A204.1 (cell line): ENCODE measurements around the gene GHRHR.

ENCODE experiments used
- FAIRE-seq: peaks from 2 replicates; lab custom pipeline; 2012; peaks lifted over from hg19 to GRCh38; lab: Jason Lieb, UNC

The GHRHR gene

DNA sequence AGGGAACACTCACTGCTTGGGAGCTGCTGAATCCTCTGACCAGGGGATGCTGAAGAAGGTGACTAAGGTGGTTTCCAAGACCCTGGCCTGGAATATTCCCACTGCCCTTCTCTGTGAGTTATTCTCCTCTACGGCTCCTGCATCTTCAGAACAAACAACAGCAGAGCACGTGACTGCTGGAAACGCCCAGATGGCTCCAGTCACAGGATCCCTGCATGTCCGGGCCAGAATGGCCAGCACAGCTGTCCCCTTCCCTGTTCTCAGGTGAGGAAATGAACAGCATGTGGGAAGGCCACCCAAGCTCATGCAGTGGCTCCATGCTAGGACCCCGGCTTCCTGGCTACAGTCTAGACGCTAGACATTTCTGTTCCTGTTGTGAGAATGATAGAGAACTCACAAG is 43.1 kb downstream of the GHRHR start:
- no peak for FAIRE-seq

DNA sequence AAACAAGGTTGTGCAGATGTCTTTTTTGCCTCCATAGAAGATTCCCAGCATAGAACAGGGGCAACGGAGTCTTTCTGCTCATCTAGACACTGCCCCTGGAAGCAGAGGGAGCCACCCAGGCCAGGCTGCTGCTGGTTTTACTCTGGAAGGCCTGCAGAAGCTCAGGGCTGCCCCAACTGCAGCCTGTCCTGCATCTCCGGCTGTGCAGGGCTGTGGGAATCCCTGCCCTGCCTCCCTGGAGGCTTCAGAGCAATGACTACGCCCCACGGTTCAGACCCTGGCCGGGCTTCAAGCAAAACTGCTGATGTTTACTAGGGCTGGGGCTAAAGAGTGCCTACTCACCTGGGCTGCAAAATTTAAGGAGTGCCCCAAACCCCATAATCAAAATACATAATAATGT is 43.9 kb downstream of the GHRHR start:
- no peak for FAIRE-seq

DNA sequence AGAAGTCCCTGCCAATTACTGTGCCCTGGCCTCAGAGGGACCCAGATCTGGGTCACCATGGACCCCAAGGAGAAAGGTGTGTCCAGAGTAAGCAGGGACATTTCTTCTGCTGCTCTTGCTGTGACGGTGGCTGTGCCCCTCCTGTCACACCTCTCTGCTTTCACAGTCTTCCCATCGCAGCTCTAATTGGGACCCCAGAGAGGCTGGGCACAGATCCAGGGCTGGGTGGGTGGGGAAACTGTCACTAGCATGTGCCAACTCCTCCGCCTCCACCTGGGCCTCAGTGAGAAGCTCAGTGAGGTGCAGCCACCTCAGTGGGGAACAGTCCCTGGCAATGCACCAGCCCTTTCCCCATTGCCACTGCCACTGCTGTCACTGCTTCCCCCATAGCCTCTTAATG is 51.1 kb downstream of the GHRHR start:
- no peak for FAIRE-seq

DNA sequence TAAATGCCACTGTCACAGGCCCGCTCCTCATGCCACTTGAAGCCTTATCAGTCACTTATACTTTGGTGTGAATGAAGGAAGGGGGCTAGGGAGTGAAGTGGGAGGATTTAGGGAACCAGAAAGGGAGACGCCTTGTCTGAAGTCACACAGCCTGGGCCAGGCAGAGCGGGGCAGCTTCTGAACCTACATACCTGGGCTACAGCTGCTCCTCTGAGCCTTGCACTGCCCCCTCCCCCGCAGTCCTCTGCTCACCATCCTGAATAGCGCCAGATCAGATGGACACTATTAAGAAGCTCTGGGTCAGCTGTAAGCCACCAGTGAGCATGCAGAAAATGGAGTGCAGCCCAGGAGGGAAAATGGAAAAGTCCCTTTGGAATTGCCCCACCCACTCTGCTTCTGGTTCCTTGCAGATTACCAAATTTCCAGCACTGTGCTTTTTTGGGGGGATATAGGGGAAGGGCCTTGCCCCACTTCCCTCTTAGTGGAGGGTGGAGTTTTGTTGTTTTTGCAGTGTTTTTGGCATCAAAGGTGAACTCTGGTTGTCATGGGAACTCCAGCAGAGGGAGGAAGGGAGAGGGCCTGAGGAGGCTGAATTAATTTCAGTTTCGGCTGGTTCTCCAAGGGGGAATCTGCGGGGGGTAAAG is 53.4 kb downstream of the GHRHR start:
- FAIRE-seq = no peak

DNA sequence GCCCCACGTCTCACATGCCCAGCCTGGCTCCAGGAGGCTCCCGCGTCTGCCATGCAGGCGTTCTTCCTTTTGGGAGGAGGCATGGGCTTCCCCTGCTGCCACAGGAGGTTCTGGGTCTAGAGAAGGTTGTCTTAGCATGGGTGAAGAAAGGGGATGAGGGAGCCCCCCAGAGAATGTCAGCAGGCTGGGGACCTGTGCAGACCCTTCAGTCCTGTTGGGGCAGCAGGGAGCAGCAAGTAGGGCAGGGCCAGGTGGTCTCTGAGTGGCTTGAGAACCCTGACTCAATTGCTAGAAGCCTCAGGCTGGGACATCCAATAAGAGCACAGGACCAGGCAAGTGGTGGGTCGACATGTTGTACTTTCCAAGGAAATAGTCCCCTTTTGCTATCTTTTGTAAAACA is 54.0 kb downstream of the GHRHR start:
- FAIRE-seq = no peak

DNA sequence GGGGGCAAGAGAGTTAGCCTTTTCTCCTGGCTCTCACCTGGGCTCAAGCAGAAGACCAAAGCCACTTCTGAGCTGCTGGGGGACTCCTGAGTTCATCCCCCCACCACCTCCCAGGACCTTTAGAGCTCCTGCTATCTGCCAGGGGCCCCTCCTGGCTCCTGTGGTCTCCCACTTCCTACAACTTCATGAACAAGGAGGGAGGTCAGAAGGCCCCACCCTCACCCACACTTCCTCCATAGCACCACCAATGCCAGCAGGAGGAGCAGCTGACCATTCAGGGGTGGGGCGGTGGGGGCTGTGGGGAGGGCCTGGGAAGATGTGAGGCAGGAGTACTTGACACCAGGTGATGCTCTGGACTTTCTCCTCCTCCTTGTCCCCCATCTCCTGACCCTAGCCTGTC is 55.8 kb downstream of the GHRHR start:
- FAIRE-seq = no peak

DNA sequence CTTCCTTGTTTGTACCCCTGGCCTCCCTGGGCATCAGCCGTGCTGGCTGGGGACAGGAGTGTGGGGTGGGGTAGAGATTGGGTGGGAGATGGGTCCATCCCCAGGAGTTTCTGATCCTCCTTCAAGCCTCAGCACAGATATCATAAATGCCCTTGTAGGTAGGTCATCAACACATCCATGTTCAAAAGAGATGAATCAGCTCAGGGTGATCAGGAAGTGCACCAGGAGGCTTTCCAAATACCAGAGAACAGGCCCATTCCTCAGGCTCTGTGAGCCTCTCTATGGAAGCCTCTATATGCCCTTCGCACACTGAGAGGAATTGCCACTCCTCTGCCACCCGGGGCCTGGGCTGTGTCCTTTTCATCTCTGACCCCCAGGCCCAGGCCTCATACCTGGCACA is 56.4 kb downstream of the GHRHR start:
- no peak for FAIRE-seq

DNA sequence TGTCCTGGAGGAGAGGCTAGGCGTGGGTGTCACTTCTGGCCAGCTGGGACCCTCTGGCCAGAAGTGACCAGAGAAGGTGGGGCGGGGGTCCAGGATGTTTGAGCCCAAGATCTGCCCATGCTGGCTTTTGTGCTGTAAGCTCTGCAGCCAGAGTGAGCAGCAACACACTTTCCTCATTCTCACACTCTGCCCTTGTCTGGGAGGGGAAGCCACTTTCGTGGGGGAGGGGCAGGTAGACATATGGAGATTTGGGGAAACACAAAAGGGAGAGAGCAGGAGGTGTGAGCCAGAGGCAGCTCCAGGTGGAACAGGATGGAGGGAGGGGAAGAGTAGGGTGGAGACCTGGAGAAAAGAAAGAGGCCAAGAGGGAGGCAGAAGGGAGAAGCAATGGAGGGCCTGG is 56.9 kb downstream of the GHRHR start:
- no peak for FAIRE-seq

DNA sequence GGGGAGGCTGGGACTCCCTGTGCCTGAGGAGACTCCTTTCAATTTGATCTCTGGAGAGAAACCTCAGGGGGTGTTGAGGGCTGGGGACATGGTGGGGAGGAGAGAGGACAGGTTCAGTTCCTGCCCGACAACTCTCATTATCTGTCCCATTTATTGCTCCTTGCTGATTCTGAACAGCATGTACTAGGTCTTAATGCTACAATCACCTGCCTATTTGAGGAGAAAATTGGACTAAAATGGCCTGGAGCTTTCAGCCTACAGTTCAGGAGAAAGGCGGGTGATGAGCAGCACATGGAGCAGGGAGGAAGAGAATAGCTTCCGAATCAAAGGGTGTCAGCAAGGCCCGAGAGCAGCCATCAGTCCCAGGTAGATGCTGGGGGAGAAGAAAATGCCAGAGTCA is 58.4 kb downstream of the GHRHR start:
- FAIRE-seq = no peak

DNA sequence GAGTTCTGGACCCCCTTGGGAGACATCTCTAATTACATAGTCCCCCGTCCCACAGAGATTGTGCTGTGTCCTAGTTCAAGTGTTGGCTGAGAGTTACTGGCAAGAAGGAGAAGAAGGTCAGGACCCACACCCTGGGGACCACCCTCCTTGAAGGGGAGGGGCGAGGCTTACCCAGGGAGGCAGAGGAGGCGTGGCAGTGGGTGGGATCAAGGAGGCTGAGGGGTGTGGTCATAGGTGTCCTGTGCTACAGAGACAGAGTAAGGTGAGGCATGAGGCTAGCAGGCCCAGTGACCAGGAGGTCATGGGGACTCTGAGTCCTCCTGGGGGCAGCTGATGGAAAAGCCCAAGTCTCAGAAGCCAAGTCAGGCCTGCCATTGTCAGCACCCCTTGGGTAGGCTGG is 59.0 kb downstream of the GHRHR start:
- FAIRE-seq = no peak

DNA sequence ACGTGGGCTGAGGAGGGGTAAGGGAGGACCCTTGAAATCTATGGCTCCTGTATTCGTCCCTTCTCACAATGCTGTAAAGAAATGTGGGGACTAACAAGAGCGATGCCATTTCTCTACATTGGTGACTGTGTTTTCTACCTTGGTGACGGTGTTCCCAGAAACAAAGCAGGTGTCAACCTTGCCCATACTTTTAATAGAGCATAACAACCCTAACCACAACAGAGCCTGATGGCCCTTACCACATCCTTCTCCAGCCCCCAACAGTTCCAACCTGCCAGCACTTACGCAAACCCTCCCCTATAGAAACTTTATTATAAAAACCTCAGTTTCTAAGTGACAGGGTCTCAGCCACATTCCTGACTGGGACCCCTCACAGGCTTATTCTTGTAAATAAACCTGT is 60.1 kb downstream of the GHRHR start:
- FAIRE-seq = no peak

DNA sequence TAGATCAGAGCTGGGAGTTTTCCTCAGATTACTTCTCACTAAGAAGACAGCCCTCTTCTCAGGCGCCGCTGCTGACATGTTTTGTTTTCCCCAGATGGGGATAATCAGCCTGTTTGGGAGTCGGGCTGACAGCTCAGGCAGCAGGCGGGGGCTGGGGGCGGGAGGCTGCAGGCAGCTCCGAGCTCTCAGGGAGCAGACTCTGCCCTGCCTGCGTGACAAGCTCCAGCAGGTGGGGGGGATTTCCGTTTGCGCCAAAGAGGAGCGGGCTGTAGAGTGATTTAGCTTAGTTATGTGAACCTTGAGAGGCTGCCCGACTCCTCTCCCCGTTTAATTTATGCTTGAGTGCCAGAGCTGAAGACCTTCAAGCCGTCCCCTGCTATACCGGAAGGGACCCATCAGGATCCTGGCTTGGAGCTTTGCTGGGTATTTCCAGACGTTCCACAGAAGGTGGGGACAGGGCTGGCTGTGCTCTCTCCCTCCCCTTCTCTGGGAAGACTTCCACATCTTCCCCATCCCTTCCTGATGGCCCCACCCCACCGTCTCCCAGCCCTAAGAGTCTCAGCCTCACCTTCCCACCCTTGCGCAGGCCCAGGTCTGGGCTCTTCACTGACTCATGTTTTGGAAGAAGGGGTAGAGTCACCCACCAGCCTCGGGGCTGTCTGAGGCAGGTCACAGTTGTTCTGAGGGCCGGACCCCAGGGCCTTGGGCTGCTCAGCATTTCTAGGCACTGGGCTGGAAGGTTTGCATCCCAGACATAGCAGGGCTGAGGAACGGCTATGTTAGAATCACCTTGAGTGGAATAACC is 63.6 kb downstream of the GHRHR start:
- FAIRE-seq = no peak

DNA sequence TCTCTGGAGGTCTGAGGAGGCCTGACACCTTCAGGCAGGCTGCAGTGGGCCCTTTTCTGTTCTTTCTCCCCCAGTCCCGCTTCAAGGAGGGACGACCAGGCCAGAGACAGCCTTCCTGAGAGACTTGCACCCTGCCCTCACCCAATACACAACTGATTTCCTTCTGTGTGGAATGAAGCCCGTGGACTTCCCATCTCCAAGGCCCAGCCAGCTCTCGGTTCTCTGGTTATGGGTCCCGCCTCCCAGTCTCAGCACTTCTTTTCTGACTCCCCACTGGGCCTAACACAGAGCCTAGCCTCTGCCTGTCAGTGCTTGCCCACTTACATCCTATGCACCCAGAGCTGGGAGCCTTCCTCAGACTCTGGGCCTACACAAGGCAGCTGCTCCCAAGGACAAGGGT is 64.3 kb downstream of the GHRHR start:
- no peak for FAIRE-seq

DNA sequence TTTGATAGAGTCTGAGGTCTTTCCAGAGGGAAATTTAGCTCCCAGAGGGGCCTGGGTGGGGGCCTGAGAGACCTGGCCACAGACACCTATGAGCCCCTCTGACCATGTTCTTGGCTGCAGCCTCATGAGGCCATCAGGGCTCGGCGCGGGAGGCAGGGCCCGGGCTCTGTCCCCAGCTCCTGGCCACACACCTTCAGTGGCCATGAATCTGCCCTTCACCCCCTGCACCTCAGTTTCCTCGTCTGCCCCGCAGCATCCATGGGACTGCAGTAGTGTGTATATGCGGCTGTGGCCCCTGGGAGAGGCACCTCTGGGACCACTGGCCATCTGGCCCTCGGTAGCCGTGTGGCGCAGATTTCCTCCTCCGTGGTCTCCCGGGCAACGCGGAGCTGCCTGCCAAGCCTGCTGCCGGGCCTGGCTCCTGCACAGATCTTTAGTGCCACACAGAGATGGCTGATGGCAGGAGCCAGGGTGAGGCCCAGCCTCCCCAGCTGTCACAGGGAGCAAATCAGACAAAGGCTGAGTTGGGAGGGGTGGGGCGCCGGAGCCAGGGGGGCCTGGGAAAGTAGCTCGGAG is 64.8 kb downstream of the GHRHR start:
- no peak for FAIRE-seq
